PC-9 (cell line): Measurements from ENCODE around the gene UTS2R. TPM values are rescaled to one million over a fixed set of nuclear protein-coding genes. Genes with fewer than 3 reads are reported as not detected.

ENCODE experiments used
- BruUV-seq: library from RNA; stranded (reverse); fragments of 400-500 nt; replicated peaks from 2 replicates; lab custom pipeline; 2021; lab: Mats Ljungman, UMichigan
- CTCF ChIA-PET: fragments of 300-600 bp; sonication (Branson Sonifier 250); formaldehyde crosslinking; loops from one replicate; lab custom pipeline; 2022; ENCODE audit warnings: antibody characterized with exemption; lab: Charles Lee
- POLR2A ChIA-PET: fragments of 300-600 bp; sonication (Branson Sonifier 250); formaldehyde crosslinking; loops from one replicate; lab custom pipeline; 2022; ENCODE audit warnings: antibody characterized with exemption; ENCODE audit not compliant: unreplicated experiment; lab: Charles Lee
- DNase-seq, 2 experiments: peaks; one replicate each; pipeline versions ENCODE4 v3.0.0 to v3.0.0-alpha.2; 2015 to 2022; ENCODE audit warnings: mixed read lengths in 1 of 2
- H2AFZ ChIP-seq: fragments of 200-600 bp; sonication (generic); 2 replicates; pipeline ENCODE4 v1.8.1; 2017; ENCODE audit warnings: antibody characterized with exemption
- H3F3A ChIP-seq: fragments of 200-600 bp; sonication (generic); 2 replicates; pipeline ENCODE4 v1.8.1; 2017; ENCODE audit warnings: antibody characterized with exemption, mild to moderate bottlenecking, low read depth; ENCODE audit not compliant: insufficient read depth
- H3K27ac ChIP-seq: fragments of 200-600 bp; sonication (generic); 2 replicates; pipeline ENCODE4 v1.6.1; 2016; ENCODE audit warnings: mixed run types
- H3K27me3 ChIP-seq: fragments of 200-600 bp; sonication (generic); 2 replicates; pipeline ENCODE4 v1.6.1; 2016; ENCODE audit warnings: low read depth, mixed run types; ENCODE audit not compliant: insufficient read depth
- H3K36me3 ChIP-seq: fragments of 200-600 bp; sonication (generic); 2 replicates; pipeline ENCODE4 v1.6.1; 2016; ENCODE audit warnings: low read depth, mixed run types
- H3K4me1 ChIP-seq: fragments of 200-600 bp; sonication (generic); replicated peaks from 2 replicates; pipeline ENCODE4 v1.6.1; 2016; ENCODE audit warnings: mixed run types; ENCODE audit not compliant: insufficient read depth
- H3K4me2 ChIP-seq: fragments of 200-600 bp; sonication (generic); 2 replicates; pipeline ENCODE4 v1.6.1; 2017; ENCODE audit warnings: mixed run types
- H3K4me3 ChIP-seq: fragments of 200-600 bp; sonication (generic); 2 replicates; pipeline ENCODE4 v1.6.1; 2016; ENCODE audit warnings: mixed run types
- H3K79me2 ChIP-seq: fragments of 200-600 bp; sonication (generic); 2 replicates; pipeline ENCODE4 v1.6.1; 2017; ENCODE audit warnings: low read depth, mixed run types
- H3K9me2 ChIP-seq: fragments of 200-600 bp; sonication (generic); 2 replicates; pipeline ENCODE4 v1.8.1; 2017; ENCODE audit warnings: mild to moderate bottlenecking; ENCODE audit not compliant: insufficient read depth
- H3K9me3 ChIP-seq: fragments of 200-600 bp; sonication (generic); 2 replicates; pipeline ENCODE4 v1.8.1; 2016; ENCODE audit warnings: low read depth; ENCODE audit not compliant: insufficient read depth
- H4K20me1 ChIP-seq: fragments of 200-600 bp; sonication (generic); 2 replicates; pipeline ENCODE4 v1.8.1; 2017; ENCODE audit not compliant: insufficient read depth
- EZH2 ChIP-seq: fragments of 200-600 bp; sonication (generic); IDR thresholded peaks from 2 replicates; pipeline ENCODE4 v1.8.0; 2017; ENCODE audit warnings: antibody characterized with exemption, low read depth
- intact Hi-C: fragments of 100-400 bp; cut with micrococcal nuclease; formaldehyde crosslinking; loops from one replicate; pipeline ENCODE4 v1.10.0; 2022; ENCODE audit not compliant: unreplicated experiment
- total RNA-seq: library from RNA; stranded (reverse); gene quantifications from 2 replicates; pipeline ENCODE4 v1.2.3, GENCODE V29; 2021
- TF ChIP-seq, protein P1 (sequence below): fragments of 200-600 bp; sonication (generic); conservative IDR thresholded peaks from 2 replicates; pipeline ENCODE4 v1.6.1; 2017; ENCODE audit warnings: mixed run types, antibody characterized with exemption, mild to moderate bottlenecking, moderate library complexity

UTS2R gene
- total RNA-seq, 1 experiment from 2014 or later: not detected

DNA sequence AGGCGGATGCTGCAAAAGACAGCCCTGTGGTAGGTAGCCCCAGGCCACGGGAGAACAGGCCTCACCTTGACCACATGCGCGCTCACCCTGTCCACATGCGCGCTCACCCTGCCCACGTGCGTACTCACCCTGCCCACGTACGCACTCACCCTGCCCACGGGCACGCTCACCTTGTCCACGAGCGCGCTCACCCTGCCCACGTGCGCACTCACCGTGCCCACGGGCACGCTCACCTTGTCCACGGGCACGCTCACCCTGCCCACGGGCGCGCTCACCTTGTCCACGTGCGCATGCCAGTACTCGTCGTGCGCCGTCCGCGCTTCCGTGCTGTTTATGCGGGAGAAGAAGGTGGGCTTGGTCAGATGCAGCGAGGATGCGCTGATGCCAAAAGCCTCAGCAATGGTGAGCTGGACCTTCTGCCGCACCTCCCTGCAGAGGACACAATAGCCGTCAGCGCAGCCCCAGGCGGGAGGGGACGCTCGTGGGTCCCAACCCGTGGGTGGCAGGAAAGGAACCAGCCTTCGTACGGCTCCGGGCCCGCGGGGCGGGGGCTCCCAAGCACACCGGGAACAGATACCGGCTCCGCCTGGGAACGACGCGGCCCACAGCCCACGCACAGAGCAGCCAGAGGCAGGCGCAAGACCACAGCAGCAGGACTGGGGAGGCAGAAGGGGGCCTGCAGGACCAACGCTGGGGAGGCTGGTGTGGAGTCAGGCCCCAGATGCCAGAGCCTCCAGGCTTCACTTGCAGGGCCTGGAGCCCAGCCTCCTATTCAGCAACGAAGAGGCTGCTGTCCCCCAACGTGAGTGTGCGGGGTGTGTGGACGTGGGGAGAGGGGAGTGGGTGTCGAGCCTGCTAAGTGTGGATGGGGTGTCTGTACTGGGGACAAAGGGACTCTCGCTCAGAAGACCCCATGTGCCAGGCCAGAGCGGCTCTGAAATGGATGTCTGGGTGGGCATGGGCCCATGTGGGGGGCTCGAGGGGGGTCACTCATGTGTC lies 32.4 kb downstream of the UTS2R start:
- H3K9me2 ChIP-seq: no peaks in the 10 kb centered on the region
- no peaks in the 10 kb centered on the region for H3K4me1 ChIP-seq
- H3K27ac ChIP-seq: no peak overlapping the region
- no peak for TF ChIP-seq EZH2
- TF ChIP-seq, protein P1, sequence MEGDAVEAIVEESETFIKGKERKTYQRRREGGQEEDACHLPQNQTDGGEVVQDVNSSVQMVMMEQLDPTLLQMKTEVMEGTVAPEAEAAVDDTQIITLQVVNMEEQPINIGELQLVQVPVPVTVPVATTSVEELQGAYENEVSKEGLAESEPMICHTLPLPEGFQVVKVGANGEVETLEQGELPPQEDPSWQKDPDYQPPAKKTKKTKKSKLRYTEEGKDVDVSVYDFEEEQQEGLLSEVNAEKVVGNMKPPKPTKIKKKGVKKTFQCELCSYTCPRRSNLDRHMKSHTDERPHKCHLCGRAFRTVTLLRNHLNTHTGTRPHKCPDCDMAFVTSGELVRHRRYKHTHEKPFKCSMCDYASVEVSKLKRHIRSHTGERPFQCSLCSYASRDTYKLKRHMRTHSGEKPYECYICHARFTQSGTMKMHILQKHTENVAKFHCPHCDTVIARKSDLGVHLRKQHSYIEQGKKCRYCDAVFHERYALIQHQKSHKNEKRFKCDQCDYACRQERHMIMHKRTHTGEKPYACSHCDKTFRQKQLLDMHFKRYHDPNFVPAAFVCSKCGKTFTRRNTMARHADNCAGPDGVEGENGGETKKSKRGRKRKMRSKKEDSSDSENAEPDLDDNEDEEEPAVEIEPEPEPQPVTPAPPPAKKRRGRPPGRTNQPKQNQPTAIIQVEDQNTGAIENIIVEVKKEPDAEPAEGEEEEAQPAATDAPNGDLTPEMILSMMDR: no peak
- intact Hi-C loops: no loop called here
- H3K4me2 ChIP-seq: no peak overlapping the region
- H3K27me3 ChIP-seq: no peaks in the 10 kb centered on the region
- H3K79me2 ChIP-seq: no peaks in the 10 kb centered on the region
- BruUV-seq: no TSS peak
- CTCF ChIA-PET: no interaction called here
- no peak overlapping the region for H2AFZ ChIP-seq
- no peaks in the 10 kb centered on the region for H3F3A ChIP-seq
- no peaks in the 10 kb centered on the region for H3K36me3 ChIP-seq
- no peak for DNase-seq
- H4K20me1 ChIP-seq: no peaks in the 10 kb centered on the region
- H3K4me3 ChIP-seq: no peak overlapping the region
- POLR2A ChIA-PET: no interaction called here
- no peaks in the 10 kb centered on the region for H3K9me3 ChIP-seq

DNA sequence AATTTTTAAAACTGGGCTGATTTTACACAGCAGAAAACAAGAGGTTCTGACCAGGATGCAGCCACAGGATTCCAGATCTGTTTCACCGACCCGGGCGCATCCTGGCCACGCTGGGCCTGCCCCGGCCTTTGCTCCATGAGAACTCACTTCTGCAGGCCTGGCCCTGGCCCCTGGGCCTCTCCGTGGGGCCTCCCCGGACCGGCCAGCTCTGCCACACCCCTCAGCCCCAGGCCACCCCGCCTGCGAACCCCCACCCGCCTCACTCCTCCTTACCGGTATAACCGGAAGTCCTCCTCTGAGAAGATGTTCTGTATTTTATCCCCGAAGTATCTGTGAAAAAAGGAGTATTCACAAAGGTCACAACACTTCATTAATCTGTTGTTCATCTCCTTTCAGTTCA lies 33.5 kb downstream of the UTS2R start:
- CTCF ChIA-PET: no interaction called here
- no peak for DNase-seq
- H4K20me1 ChIP-seq: no peaks in the 10 kb centered on the region
- no peaks in the 10 kb centered on the region for H3K79me2 ChIP-seq
- no peaks in the 10 kb centered on the region for H3K36me3 ChIP-seq
- H3K27me3 ChIP-seq: no peaks in the 10 kb centered on the region
- H3K4me1 ChIP-seq: no peaks in the 10 kb centered on the region
- H3F3A ChIP-seq: no peaks in the 10 kb centered on the region
- BruUV-seq: no TSS peak
- no peak overlapping the region for H2AFZ ChIP-seq
- H3K27ac ChIP-seq: no peak overlapping the region
- no peaks in the 10 kb centered on the region for H3K9me2 ChIP-seq
- TF ChIP-seq, protein P1: no peak
- TF ChIP-seq EZH2: no peak
- POLR2A ChIA-PET: no interaction called here
- H3K4me3 ChIP-seq: no peak overlapping the region
- no peak overlapping the region for H3K4me2 ChIP-seq
- intact Hi-C loops: no loop called here
- no peaks in the 10 kb centered on the region for H3K9me3 ChIP-seq

DNA sequence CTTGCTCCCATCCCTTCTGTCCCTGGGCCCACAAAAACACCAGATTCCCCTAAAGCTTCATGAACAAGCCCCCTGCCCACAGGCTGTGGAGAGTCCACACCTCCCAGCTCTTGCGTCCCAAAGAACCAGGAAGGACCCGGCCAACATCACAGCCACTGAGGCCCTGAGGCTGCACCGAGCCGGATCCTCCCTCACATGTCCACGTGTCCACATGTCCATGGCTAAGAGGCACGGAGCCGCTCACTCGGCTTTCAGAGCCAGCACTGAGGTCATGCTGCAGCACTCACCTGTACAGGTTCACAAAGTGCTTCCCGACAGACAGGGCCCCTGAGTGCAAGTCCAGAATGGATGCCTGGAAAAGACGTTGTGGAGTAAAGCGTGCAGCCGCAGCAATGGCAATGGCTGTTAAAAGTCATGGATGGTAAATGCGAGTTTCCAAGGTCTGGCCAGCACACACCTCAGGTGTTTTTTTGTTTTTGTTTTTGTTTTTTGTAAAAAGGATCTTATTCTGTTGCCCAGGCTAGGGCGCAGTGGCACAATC lies 34.6 kb downstream of the UTS2R start:
- no peaks in the 10 kb centered on the region for H3K4me1 ChIP-seq
- H3K36me3 ChIP-seq: no peaks in the 10 kb centered on the region
- H4K20me1 ChIP-seq: no peaks in the 10 kb centered on the region
- no peak overlapping the region for H2AFZ ChIP-seq
- no peaks in the 10 kb centered on the region for H3K79me2 ChIP-seq
- H3K4me3 ChIP-seq: no peak overlapping the region
- no TSS peak for BruUV-seq
- no peak overlapping the region for H3K4me2 ChIP-seq
- ChIA-PET CTCF (no interaction called here), POLR2A (no interaction called here)
- no peak for DNase-seq
- H3K9me2 ChIP-seq: no peaks in the 10 kb centered on the region
- H3F3A ChIP-seq: no peaks in the 10 kb centered on the region
- no peaks in the 10 kb centered on the region for H3K9me3 ChIP-seq
- TF ChIP-seq EZH2: no peak
- TF ChIP-seq, protein P1: no peak
- no peaks in the 10 kb centered on the region for H3K27me3 ChIP-seq
- intact Hi-C loops: no loop called here
- H3K27ac ChIP-seq: no peak overlapping the region
